K562 (cell line): ENCODE measurements around the gene FMN2.

Source experiments
- CC2D1A ChIP-seq: fragments of 450-650 bp; IDR thresholded peaks from 2 replicates; pipeline ENCODE4 v1.6.1; 2017; ENCODE audit warnings: mild to moderate bottlenecking
- CCNT2 ChIP-seq: IDR thresholded peaks from 2 replicates; pipeline ENCODE4 v1.6.1; 2011; ENCODE audit warnings: borderline replicate concordance, low read depth, mild to moderate bottlenecking, moderate library complexity, mixed read lengths, low read length; ENCODE audit not compliant: insufficient read length; ENCODE audit errors: extremely low read depth
- CEBPZ ChIP-seq: fragments of 150-350 bp; IDR thresholded peaks from 2 replicates; pipeline ENCODE4 v1.6.1; 2014; ENCODE audit warnings: low read depth, mild to moderate bottlenecking, low read length, borderline replicate concordance
- CREM ChIP-seq: IDR thresholded peaks from 2 replicates; pipeline ENCODE4 v1.6.1; 2014; ENCODE audit warnings: antibody characterized with exemption, low read depth
- CTCF ChIP-seq, 3 experiments: IDR thresholded peaks in 2 of 3; conservative IDR thresholded peaks in 1 of 3; 2 replicates each; pipeline ENCODE4 v1.5.1; 2011 to 2012; ENCODE audit warnings: low read length in 3 of 3, mild to moderate bottlenecking in 3 of 3, control low read depth in 2 of 3, improper control_type of control experiment in 1 of 3, inconsistent platforms in 1 of 3, low read depth in 1 of 3, mixed read lengths in 1 of 3, moderate library complexity in 1 of 3; ENCODE audit not compliant: insufficient read depth in 2 of 3
- MTA2 ChIP-seq: fragments of 450-650 bp; IDR thresholded peaks from 2 replicates; pipeline ENCODE4 v1.6.1; 2016; ENCODE audit warnings: low read depth
- POLR2A ChIP-seq: fragments of 450-650 bp; conservative IDR thresholded peaks from 2 replicates; pipeline ENCODE4 v1.6.1; 2016
- RAD51 ChIP-seq: fragments of 450-650 bp; IDR thresholded peaks from 2 replicates; pipeline ENCODE4 v1.7.1; 2016; ENCODE audit warnings: low read depth, mild to moderate bottlenecking, borderline replicate concordance
- RBM22 ChIP-seq: fragments of 200-400 bp; formaldehyde crosslinking; IDR thresholded peaks from 2 replicates; pipeline ENCODE4 v1.6.1; 2018; ENCODE audit warnings: low read length, low read depth; ENCODE audit not compliant: poor library complexity, severe bottlenecking
- RFX5 ChIP-seq: IDR thresholded peaks from 2 replicates; pipeline ENCODE4 v1.6.1; 2011; ENCODE audit warnings: low read depth, mild to moderate bottlenecking, improper control_type of control experiment, low read length
- SAFB2 ChIP-seq: fragments of 200-400 bp; formaldehyde crosslinking; IDR thresholded peaks from 2 replicates; pipeline ENCODE4 v1.6.1; 2018; ENCODE audit warnings: borderline replicate concordance, low read length, low read depth, moderate library complexity; ENCODE audit not compliant: severe bottlenecking
- ZNF395 ChIP-seq: fragments of 200-800 bp; sonication (Bioruptor generic); IDR thresholded peaks from 2 replicates; pipeline ENCODE4 v1.6.1; 2017; ENCODE audit warnings: missing genetic modification characterization, missing compliant biosample characterization
- ZNF644 ChIP-seq: fragments of 200-800 bp; sonication (Bioruptor generic); IDR thresholded peaks from 2 replicates; pipeline ENCODE4 v1.6.1; 2016; ENCODE audit warnings: low read depth, missing genetic modification characterization, missing compliant biosample characterization
- ZNF785 ChIP-seq: fragments of 250-450 bp; sonication (Bioruptor Pico); IDR thresholded peaks from 2 replicates; pipeline ENCODE4 v1.4.0; 2020; ENCODE audit warnings: mild to moderate bottlenecking

GRCh38 chr1:240435996-240436566 is 344.4 kb downstream of the FMN2 start:
- no peak for TF ChIP-seq CTCF (IDR thresholded peaks at IDR 0.05 in 2 of 3, conservative IDR thresholded peaks at IDR 0.05 in 1 of 3; ENCODE audit: insufficient read depth in 2 of 3, low read depth in 1 of 3, low read length in 3 of 3)
- TF ChIP-seq CC2D1A: no peak
- no peak for TF ChIP-seq POLR2A
- TF ChIP-seq MTA2: no peak
- no peak for TF ChIP-seq ZNF395 (CRISPR knock-in tag)
- TF ChIP-seq SAFB2: no peak
- TF ChIP-seq RFX5: no peak
- no peak for TF ChIP-seq ZNF785
- TF ChIP-seq CCNT2: no peak
- no peak for TF ChIP-seq CREM
- no peak for TF ChIP-seq ZNF644 (tag)
- TF ChIP-seq RBM22: no peak
- no peak for TF ChIP-seq CEBPZ
- TF ChIP-seq RAD51: no peak
